Left lung (tissue), 10 donors: Measurements from ENCODE around the gene GSTT2B. TPM values are rescaled to one million over a fixed set of nuclear protein-coding genes. Genes with fewer than 3 reads are reported as not detected.
"Not testable (repeated sequence)": the region's sequence is repeated elsewhere in the genome, so short reads cannot be mapped to it uniquely, and the experiment has no call there.

ENCODE experiments used
- ATAC-seq: fragments of 200-7000 bp; cut with Tn5 transposase; one replicate; pipeline ENCODE4 v1.9.1; 2020; ENCODE audit warnings: moderate library complexity
- DNase-seq, 4 donors: peaks; one replicate each; pipeline ENCODE4 v3.0.0-alpha.2; 2013 to 2020
- H3K27ac ChIP-seq, 2 donors: fragments of 200-600 bp; sonication (generic) in 1 of 2; one replicate each; pipeline versions ENCODE4 v1.5.0 to v1.8.0; 2020 to 2021
- H3K27me3 ChIP-seq, 2 donors: fragments of 200-600 bp; sonication (generic) in 1 of 2; one replicate each; pipeline versions ENCODE4 v1.5.0 to v1.8.0; 2020 to 2021
- H3K36me3 ChIP-seq, 2 donors: fragments of 200-600 bp; sonication (generic) in 1 of 2; one replicate each; pipeline versions ENCODE4 v1.5.0 to v1.8.0; 2020 to 2021
- H3K4me1 ChIP-seq, 2 donors: fragments of 200-600 bp; one replicate each; pipeline ENCODE4 v1.8.0; 2021
- H3K4me3 ChIP-seq, 2 donors: fragments of 200-600 bp; sonication (generic) in 1 of 2; one replicate each; pipeline versions ENCODE4 v1.5.0 to v1.8.0; 2020 to 2021; ENCODE audit warnings: mild to moderate bottlenecking in 1 of 2
- H3K9me3 ChIP-seq, 2 donors: fragments of 200-600 bp; sonication (generic) in 1 of 2; one replicate each; pipeline versions ENCODE4 v1.5.0 to v1.8.0; 2020 to 2021
- CTCF ChIP-seq, 2 donors: fragments of 200-600 bp; sonication (generic) in 1 of 2; IDR thresholded peaks; one replicate each; pipeline versions ENCODE4 v1.5.0 to v1.8.0; 2021; ENCODE audit warnings: antibody characterized with exemption in 2 of 2
- intact Hi-C, 2 donors: fragments of 100-400 bp; cut with DNase I; formaldehyde crosslinking; loops; one replicate each; pipeline versions ENCODE4 v1.11.2 to v1.14.2; 2022
- polyA plus RNA-seq, 6 donors: library from polyadenylated mRNA; unstranded; fragments of 120-200 nt; gene quantifications; one replicate each; pipeline ENCODE4 v1.2.1, GENCODE V29; 2013; ENCODE audit not compliant: insufficient read length in 6 of 6
- total RNA-seq, 2 donors: library from RNA; stranded (reverse); fragmentation: NEBNext Ultra II Directional; extraction: Animal tissue kit (Norgen Biotek cat#: 25700); gene quantifications; one replicate each; pipeline ENCODE4 v1.2.1, GENCODE V29; 2021
- donor health status: DM: no; HTN: yes; CAD: no.
- donor health status: DM: no; HTN: no; CAD: no.

GSTT2B gene
- total and polyA plus RNA-seq, 8 donors, result 1.3 to 33.7 (median 10.3) TPM

DNA sequence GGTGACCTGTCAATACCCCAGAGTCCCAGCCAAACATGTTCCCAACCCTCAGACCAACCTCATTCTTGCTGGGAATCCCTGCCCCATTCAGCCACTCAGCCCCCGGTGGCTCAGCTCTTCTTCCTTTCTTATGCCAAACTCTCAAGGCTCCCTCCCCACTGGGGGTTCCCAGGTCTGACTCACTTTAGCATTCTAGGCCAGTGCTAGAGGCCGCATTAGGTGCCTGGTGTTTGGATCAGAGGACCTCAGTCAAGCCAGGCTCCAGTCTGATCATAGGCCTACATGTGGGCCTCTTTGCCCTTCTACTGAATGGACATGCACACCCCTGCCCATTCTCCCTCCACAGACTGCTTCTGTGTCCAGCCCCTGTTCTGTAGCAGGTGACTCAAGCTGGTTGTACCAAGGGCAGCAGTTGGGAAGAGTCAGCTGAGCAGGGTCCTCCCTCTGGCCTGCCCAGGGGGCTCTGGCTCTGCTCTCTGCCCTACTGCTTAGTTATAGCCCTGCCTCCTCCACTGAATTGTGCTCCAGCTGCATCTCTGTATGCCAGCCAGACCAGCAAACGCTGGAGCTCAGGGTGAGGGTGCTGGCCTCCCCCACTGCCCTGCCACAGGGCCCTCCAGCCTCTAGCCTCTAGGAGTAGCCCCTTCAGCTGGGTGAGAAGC is 28.7 kb upstream of the GSTT2B start:
- intact Hi-C loops, H3K9me3 ChIP-seq, ATAC-seq, H3K4me3 ChIP-seq, H3K36me3 ChIP-seq, H3K4me1 ChIP-seq, H3K27me3 ChIP-seq, DNase-seq, H3K27ac ChIP-seq: not testable (repeated sequence)

DNA sequence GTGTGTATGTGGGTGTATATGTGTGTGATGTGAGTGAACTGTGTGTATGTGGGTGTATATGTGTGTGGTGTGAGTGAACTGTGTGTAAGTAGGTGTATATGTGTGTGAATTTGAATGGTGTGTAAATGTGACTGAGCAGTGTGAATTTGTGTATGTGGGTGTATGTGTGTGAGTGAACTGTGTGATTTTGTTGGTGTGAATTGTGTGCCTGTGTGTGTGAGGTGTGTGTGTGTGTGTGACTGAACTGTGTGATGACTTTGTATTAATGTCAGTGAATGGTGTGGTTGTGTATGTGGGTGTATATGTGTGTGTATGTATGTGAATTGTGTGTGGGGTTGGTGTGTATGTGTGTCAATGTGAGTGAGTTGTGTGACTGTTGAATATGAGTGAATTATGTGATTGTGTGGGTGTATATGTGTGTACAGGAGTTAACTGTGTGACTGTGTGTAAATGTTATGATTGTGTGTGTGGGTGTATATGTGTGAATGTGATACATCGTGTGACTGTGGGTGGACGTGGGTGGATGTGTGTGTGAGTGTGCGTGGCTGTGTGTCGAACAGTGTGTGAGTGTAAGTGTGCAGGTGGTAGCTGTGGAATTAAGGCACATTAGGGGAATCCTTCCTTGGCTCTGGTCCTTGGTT is 25.7 kb upstream of the GSTT2B start:
- H3K27me3 ChIP-seq, H3K4me3 ChIP-seq, H3K27ac ChIP-seq, H3K36me3 ChIP-seq, DNase-seq, intact Hi-C loops, H3K4me1 ChIP-seq, ATAC-seq, H3K9me3 ChIP-seq: not testable (repeated sequence)

GRCh38 chr22:23986089-23986488 is 25.1 kb upstream of the GSTT2B start:
- intact Hi-C loops, H3K4me3 ChIP-seq: not testable (repeated sequence)
- peak; percentile 77 for ATAC-seq

GRCh38 chr22:23984430-23984829 is 23.4 kb upstream of the GSTT2B start:
- peak in 1 of 2 donors; percentile 25 for TF ChIP-seq CTCF (IDR thresholded peaks at IDR 0.05)
- ATAC-seq (peak; percentile 43), DNase-seq (peak in 2 of 4 donors; percentile 28 to 31)
- H3K36me3 ChIP-seq, result no peaks in the 10 kb centered on the region
- no peaks in the 10 kb centered on the region for H3K4me1 ChIP-seq
- no peak overlapping the region for H3K4me3 ChIP-seq
- H3K9me3 ChIP-seq, result no peaks in the 10 kb centered on the region
- intact Hi-C loops, result no loop called here
- no peak overlapping the region for H3K27ac ChIP-seq
- H3K27me3 ChIP-seq, result no peaks in the 10 kb centered on the region

More at GRCh38 chr22:23986089-23986488, 25.1 kb upstream of the GSTT2B start:
- H3K27ac ChIP-seq, H3K36me3 ChIP-seq, H3K9me3 ChIP-seq, DNase-seq, H3K4me1 ChIP-seq, H3K27me3 ChIP-seq: not testable (repeated sequence)

GRCh38 chr22:23980567-23980966 is 19.6 kb upstream of the GSTT2B start:
- H3K9me3 ChIP-seq, H3K36me3 ChIP-seq, H3K27me3 ChIP-seq, H3K27ac ChIP-seq, intact Hi-C loops, ATAC-seq, H3K4me3 ChIP-seq, DNase-seq, H3K4me1 ChIP-seq: not testable (repeated sequence)

GRCh38 chr22:23979557-23980240 is 18.7 kb upstream of the GSTT2B start, which contains the start of gene GSTT2:
TSS of gene GSTT2 (plus strand) at chr22:23980134.
- H3K4me1 ChIP-seq, H3K9me3 ChIP-seq, DNase-seq, H3K36me3 ChIP-seq, H3K27me3 ChIP-seq, H3K4me3 ChIP-seq, intact Hi-C loops, H3K27ac ChIP-seq: not testable (repeated sequence)
- peak; percentile 96 for ATAC-seq

DNA sequence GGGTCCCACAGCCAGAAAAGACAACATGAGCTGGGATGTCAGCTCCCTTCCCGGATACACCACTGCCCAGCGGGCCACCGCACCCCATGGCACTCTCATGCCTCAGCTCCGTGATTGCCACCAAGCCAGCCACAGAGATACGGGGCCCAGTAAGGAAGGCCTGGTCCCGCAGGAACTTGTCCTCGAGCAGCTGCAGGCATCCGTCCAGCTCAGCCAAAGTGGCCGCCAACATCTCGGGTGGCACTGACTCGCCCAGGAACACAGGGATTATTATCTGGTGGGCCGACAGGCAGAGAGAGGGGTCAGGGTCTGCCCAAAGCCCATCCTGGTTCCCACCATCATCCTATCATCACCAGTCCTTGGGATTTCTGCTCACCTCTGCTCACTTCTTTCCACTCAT is 16.3 kb upstream of the GSTT2B start:
- intact Hi-C loops, H3K27me3 ChIP-seq, H3K27ac ChIP-seq, DNase-seq, H3K9me3 ChIP-seq, H3K36me3 ChIP-seq, ATAC-seq, H3K4me1 ChIP-seq, H3K4me3 ChIP-seq: not testable (repeated sequence)

DNA sequence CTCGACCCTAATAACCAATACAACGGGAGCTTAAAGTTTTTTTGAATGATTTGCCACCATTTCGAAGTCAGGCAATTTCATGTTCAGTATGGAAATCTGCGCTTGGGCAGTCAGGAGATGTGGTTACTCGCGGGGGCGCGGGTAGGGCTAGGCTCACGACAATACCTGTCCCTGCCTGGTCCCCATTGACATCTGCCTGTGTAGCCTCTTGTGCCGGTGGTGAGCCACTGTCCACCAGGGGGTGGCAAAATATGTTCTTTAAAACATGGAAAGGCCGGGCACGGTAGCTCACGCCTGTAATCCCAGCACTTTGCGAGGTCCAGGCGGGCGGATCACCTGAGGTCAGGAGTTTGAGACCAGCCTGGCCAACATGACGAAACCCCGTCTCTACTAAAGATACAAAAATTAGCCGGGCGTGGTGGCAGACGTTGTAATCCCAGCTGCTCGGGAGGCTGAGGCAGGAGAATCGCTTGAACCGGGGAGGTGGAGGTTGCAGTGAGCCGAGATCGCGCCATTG is 13.9 kb upstream of the GSTT2B start:
- H3K27ac ChIP-seq, intact Hi-C loops, DNase-seq, H3K9me3 ChIP-seq, H3K27me3 ChIP-seq, H3K4me3 ChIP-seq: not testable (repeated sequence)
- Histone ChIP-seq H3K4me1 (peaks cover 0 to 11% of the 10 kb centered on the region in 2 donors), H3K36me3 (peaks cover 0 to 22% of the 10 kb centered on the region in 2 donors)
- ATAC-seq, result peak; percentile 13

DNA sequence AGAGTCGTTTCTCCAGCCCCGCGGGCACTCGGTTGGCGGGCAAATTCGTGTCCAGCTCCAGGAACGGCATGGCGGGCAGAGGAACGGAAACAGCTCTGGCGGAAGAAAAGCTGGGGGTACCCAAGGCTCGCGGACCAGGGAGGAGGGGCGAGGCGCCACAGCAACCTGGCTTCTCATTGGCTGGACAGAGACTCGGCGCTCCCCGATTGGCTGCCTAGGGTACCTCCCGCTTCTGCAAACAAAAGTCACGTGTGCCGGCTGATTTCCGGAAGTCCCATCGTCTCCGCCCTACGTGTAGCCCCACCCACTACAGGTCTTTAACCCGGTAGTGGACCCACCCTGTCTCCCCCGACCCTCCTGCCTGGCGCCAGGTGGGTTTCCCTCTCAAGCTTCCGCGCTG is 13.3 kb upstream of the GSTT2B start, which contains the start of gene DDT:
DDT (minus strand) TSS at position 97 of the 400 bp plus-strand sequence; CDS start at position 70, 27 bp downstream.
- Histone ChIP-seq H3K4me1 (peaks cover 0 to 11% of the 10 kb centered on the region in 2 donors), H3K36me3 (peaks cover 0 to 27% of the 10 kb centered on the region in 2 donors)
- ATAC-seq, result peak; percentile 97
- H3K4me3 ChIP-seq, intact Hi-C loops, H3K9me3 ChIP-seq, H3K27ac ChIP-seq, DNase-seq, H3K27me3 ChIP-seq: not testable (repeated sequence)

DNA sequence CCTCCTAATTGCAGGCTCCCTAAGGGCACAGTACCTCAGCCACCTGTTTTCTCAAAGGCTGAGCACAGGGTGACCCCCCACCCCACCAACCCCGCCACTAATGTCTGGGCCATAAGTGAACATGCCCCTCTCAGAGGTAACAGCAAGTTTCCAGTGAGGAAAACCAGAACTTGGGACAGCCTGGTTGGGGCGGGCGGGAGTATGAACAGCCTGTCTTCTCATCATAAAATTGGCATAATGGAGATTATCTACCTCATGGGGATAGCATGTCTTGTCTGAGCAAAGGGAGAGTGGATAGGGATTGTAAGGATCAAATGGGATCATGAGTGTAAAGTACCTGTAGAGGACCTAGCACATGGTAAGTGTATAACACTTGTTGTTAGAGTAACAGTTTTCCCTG is 10.9 kb upstream of the GSTT2B start:
- H3K9me3 ChIP-seq, H3K27ac ChIP-seq, DNase-seq, H3K4me3 ChIP-seq, H3K27me3 ChIP-seq, intact Hi-C loops, ATAC-seq: not testable (repeated sequence)
- H3K4me1 ChIP-seq, result peaks cover 0 to 11% of the 10 kb centered on the region in 2 donors
- H3K36me3 ChIP-seq, result peaks cover 0 to 31% of the 10 kb centered on the region in 2 donors
